ENCODE measurements around the gene LOC128125822. TPM values are rescaled to one million over a fixed set of nuclear protein-coding genes. Genes with fewer than 3 reads are reported as not detected.

The LOC128125822 gene

DNA sequence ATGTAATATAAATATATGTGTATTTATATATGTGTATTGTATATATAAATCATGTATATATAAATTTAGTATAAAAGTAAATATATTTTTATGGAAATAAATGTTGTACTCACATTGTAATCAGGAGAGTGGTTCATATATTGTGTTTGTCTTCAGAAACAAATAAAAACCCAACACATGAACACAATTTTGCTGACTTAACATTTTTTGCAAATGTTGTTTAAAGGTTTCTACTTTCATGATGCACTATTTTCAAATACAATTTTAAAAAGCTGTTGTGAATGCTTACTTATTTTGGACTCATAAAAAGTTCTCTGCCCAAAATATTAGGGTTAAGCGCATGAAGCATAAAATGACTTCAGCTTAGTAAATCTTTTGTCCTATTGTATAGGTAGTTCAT is 39.3 kb downstream of the LOC128125822 start:
- no peak for ATAC-seq

GRCh38 chr6:63615590-63615989 is 43.3 kb downstream of the LOC128125822 start:
- ATAC-seq (no peak), DNase-seq (no peak)
- intact Hi-C loops (cut with DNase I) = no loop called here

More for the DNA sequence above, 39.3 kb downstream of the LOC128125822 start:
- no peak for DNase-seq
- intact Hi-C loops (cut with DNase I) = no loop called here

Other genes starting within 250 kb of the LOC128125822 start
- gene PTP4A1, start within 50 bp of the LOC128125822 start, total RNA-seq = 10 to 100 TPM; 24.9 to 41.1 TPM
- gene PHF3, start 63.3 kb downstream of the LOC128125822 start, total RNA-seq = 10 to 100 TPM; 30.8 to 35.3 TPM